Measurements from ENCODE around the gene CKS1B. TPM values are rescaled to one million over a fixed set of nuclear protein-coding genes. Genes with fewer than 3 reads are reported as not detected.
A peak's percentile ranks its signal among the peaks of the same experiment; 100 is the strongest.

CKS1B gene
- polyA plus RNA-seq, 4 donors = 63.7 to 117 (median 75.6) TPM

DNA sequence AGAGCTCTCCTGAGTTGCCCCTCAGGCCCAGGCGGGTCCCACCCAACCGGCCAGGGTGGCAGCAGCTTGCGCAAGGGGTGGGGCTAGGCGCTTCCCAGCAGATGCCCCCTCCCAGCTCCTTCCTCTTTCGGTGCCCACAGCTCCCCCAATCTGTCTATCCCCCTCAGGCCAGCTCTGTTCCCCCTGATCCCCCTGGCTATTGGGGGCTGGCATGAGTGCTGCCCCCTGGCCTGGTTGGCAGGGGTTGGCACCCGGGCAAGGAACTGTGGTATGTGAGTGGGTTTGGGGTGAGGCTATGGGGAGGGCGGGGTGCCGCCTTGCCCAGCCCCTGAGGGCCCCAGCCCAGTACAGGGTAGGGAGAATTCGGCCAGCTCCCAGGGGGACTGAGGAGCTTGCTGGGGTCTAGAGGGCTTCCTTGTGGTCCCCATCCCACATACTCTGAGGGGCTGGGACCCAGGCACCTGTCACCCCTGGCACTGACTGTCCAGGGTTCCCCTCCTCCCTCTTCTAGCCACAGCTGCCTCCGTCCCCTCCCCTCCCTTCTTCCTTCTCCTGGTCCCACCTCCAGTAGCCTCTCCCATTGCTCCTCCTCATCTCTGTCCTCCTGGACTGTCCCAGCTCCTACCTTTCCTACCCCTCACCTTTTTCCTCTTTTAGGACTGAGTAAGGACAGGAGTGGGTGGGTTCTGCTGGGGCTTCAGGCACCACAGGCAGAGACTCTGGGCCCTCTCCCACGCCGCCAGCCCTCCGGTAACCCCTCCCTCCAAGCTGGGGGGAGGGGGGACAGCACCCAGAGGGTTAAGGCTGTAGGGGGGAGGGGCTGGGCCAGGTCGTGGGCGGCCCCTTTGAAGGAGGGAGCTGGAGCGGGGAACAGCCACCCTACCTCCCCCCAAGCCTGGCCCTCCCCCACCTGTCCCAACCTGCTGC, 33.8 kb downstream of the CKS1B start:
- 4 to 44% (median 44%) methylated on average over 12 to 16 of the region's 16 CpGs for WGBS, 3 donors
- peaks cover 0 to 86% (median 4%) of the 10 kb centered on the region in 3 donors for H3K36me3 ChIP-seq (ENCODE audit: control insufficient read depth in 3 of 3, insufficient read depth in 2 of 3, low read depth in 1 of 3, low read length in 3 of 3)
- peak overlapping the region; percentile 64 to 96 (median 95) for H3K27ac ChIP-seq (ENCODE audit: low read depth in 1 of 3, low read length in 2 of 3)
- peak in 1 of 2 donors; percentile 83 for DNase-seq
- H3K27me3 ChIP-seq (ENCODE audit: control insufficient read depth in 3 of 3, insufficient read depth in 3 of 3, low read length in 3 of 3) = no peaks in the 10 kb centered on the region
- no peak for FAIRE-seq
- H3K4me3 ChIP-seq (ENCODE audit: low read depth in 1 of 3, low read length in 3 of 3) = peak overlapping the region; percentile 23 to 60 (median 30)
- H3K9me3 ChIP-seq (ENCODE audit: control insufficient read depth in 2 of 2, insufficient read depth in 1 of 2, low read depth in 1 of 2, low read length in 1 of 2) = no peaks in the 10 kb centered on the region
- peaks cover 7 to 91% (median 41%) of the 10 kb centered on the region in 3 donors for H3K4me1 ChIP-seq (ENCODE audit: control insufficient read depth in 3 of 3, insufficient read depth in 2 of 3, low read depth in 1 of 3, low read length in 2 of 3)

DNA sequence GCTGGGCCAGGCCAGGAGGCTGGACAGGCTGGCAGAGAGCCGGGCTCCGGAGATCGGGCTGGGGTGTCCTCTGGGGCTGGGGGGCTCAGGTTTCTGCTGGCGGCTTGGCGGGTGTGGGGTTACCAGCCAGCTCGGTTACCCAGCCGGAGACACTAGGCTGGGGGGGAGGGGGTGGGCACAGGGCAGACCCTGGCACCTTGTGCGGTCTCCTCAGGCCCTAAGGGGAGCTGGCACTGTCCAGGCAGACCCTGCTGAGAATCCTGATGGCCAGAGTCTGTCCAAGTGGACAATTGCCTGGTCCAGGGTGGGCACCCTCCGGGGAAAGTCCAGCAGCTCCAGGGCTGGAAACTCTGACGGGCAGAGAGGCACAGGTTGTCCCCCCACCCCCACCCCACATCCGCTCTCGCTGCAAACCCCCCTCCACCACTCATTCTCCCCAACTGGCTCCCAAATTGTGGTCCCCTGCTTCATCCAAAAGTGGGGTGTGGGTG, 34.8 kb downstream of the CKS1B start:
- Histone ChIP-seq H3K4me3 (ENCODE audit: low read depth in 1 of 3, low read length in 3 of 3) (peak overlapping the region in 2 of 3 donors; percentile 23 to 60), H3K36me3 (ENCODE audit: control insufficient read depth in 3 of 3, insufficient read depth in 2 of 3, low read depth in 1 of 3, low read length in 3 of 3) (peaks cover 0 to 92% (median 4%) of the 10 kb centered on the region in 3 donors), H3K9me3 (ENCODE audit: control insufficient read depth in 2 of 2, insufficient read depth in 1 of 2, low read depth in 1 of 2, low read length in 1 of 2) (no peaks in the 10 kb centered on the region), H3K4me1 (ENCODE audit: control insufficient read depth in 3 of 3, insufficient read depth in 2 of 3, low read depth in 1 of 3, low read length in 2 of 3) (peaks cover 7 to 94% (median 46%) of the 10 kb centered on the region in 3 donors), H3K27me3 (ENCODE audit: control insufficient read depth in 3 of 3, insufficient read depth in 3 of 3, low read length in 3 of 3) (no peaks in the 10 kb centered on the region), H3K27ac (ENCODE audit: low read depth in 1 of 3, low read length in 2 of 3) (peak overlapping the region; percentile 64 to 96 (median 95))
- WGBS, 3 donors = 40 to 70% (median 67%) methylated on average over 8 to 12 of the region's 12 CpGs
- no peak for FAIRE-seq
- no peak for DNase-seq

DNA sequence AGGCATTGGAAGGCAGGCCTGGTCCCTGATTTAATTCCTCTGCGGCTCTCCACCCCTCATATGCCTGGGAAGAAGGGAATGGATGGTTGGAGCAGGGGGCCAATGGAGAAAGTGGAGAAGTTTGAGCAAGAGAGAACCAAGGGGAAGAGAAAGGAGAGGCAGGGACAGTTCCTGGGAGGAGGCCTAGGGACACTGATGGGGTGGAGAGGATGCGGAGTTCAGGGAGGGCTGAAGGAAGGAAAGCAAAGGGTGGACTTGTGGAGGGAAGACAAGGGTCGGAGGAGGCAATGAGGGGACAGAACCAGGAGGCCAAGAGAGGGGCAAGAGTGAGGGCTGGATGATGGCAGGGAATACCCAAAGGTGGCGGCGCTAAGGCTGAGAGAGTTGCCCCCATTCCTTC, 35.3 kb downstream of the CKS1B start:
- DNase-seq (no peak), FAIRE-seq (no peak)
- Histone ChIP-seq H3K9me3 (ENCODE audit: control insufficient read depth in 2 of 2, insufficient read depth in 1 of 2, low read depth in 1 of 2, low read length in 1 of 2) (no peaks in the 10 kb centered on the region), H3K4me1 (ENCODE audit: control insufficient read depth in 3 of 3, insufficient read depth in 2 of 3, low read depth in 1 of 3, low read length in 2 of 3) (peaks cover 7 to 89% (median 41%) of the 10 kb centered on the region in 3 donors), H3K27ac (ENCODE audit: low read depth in 1 of 3, low read length in 2 of 3) (peak overlapping the region; percentile 17 to 95 (median 73)), H3K36me3 (ENCODE audit: control insufficient read depth in 3 of 3, insufficient read depth in 2 of 3, low read depth in 1 of 3, low read length in 3 of 3) (peaks cover 0 to 92% (median 8%) of the 10 kb centered on the region in 3 donors), H3K27me3 (ENCODE audit: control insufficient read depth in 3 of 3, insufficient read depth in 3 of 3, low read length in 3 of 3) (no peaks in the 10 kb centered on the region), H3K4me3 (ENCODE audit: low read depth in 1 of 3, low read length in 3 of 3) (peak overlapping the region in 2 of 3 donors; percentile 13 to 60)
- WGBS, 3 donors = 78 to 88% (median 83%) methylated on average over 5 of the region's 5 CpGs

DNA sequence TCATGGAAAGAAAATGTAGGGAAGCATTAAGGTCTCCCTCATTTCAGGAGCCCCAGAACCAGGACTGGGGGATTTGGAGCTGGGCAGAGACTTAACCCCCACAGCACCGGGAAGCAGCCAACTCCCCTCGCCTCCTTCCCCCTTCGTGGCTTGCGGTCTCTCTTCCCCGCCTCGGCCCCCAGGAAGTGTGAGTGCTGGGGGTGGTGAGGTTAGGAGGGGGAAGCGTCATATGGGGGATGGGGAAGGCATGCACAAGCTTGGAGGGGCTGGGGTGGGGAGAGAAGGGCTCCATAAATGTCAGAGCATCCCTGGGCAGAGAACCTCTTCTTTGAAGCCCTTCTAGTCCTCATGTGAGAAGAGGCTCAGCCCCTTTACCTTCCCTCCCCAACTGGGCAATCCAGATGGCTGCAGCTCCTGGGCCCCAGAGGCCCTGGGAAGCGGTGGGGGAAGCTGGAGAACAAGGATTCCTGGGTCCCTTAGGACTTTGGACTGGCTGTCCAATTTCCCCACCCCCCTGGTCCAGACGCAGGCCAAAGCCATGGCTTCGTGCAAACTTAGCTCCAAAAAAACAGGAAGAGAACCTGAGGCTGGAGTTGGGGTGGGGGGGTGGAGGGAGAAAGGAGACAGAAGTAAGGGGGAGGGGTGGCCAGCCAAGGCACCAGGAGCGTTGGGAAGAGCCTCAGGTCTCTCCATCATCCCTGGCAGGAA, 35.9 kb downstream of the CKS1B start:
- H3K36me3 ChIP-seq (ENCODE audit: control insufficient read depth in 3 of 3, insufficient read depth in 2 of 3, low read depth in 1 of 3, low read length in 3 of 3) = peaks cover 3 to 94% (median 14%) of the 10 kb centered on the region in 3 donors
- H3K9me3 ChIP-seq (ENCODE audit: control insufficient read depth in 2 of 2, insufficient read depth in 1 of 2, low read depth in 1 of 2, low read length in 1 of 2) = no peaks in the 10 kb centered on the region
- H3K27me3 ChIP-seq (ENCODE audit: control insufficient read depth in 3 of 3, insufficient read depth in 3 of 3, low read length in 3 of 3) = no peaks in the 10 kb centered on the region
- DNase-seq = peak in 1 of 2 donors; percentile 47
- FAIRE-seq = no peak
- H3K27ac ChIP-seq (ENCODE audit: low read depth in 1 of 3, low read length in 2 of 3) = peak overlapping the region; percentile 28 to 95 (median 73)
- peaks cover 7 to 85% (median 36%) of the 10 kb centered on the region in 3 donors for H3K4me1 ChIP-seq (ENCODE audit: control insufficient read depth in 3 of 3, insufficient read depth in 2 of 3, low read depth in 1 of 3, low read length in 2 of 3)
- 28 to 45% (median 28%) methylated on average over 8 to 11 of the region's 11 CpGs for WGBS, 3 donors
- H3K4me3 ChIP-seq (ENCODE audit: low read depth in 1 of 3, low read length in 3 of 3) = peak overlapping the region in 2 of 3 donors; percentile 38 to 60

DNA sequence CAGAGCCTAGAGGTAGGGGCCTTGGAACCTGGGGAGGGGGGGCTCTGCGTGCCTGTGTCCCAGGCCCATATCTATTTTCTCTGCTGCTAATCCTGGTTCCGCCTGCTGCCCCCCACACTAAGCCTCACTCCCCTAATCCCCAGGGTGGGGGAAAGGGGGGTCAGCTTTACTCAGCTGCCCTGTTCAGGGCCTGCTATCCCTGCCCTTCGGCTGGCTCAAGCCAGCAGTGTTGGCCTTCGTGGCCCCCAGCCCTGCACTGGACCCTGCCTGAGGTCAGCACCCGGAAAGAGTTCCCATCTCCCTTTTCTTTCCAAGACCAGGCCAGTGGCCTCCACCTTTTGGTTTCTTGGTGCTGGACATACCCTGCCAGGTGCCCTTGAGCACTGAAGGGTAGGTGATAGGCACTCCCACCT, 36.5 kb downstream of the CKS1B start:
- Histone ChIP-seq H3K27me3 (ENCODE audit: control insufficient read depth in 3 of 3, insufficient read depth in 3 of 3, low read length in 3 of 3) (no peaks in the 10 kb centered on the region), H3K9me3 (ENCODE audit: control insufficient read depth in 2 of 2, insufficient read depth in 1 of 2, low read depth in 1 of 2, low read length in 1 of 2) (no peaks in the 10 kb centered on the region), H3K4me3 (ENCODE audit: low read depth in 1 of 3, low read length in 3 of 3) (peak overlapping the region in 1 of 3 donors; percentile 60), H3K27ac (ENCODE audit: low read depth in 1 of 3, low read length in 2 of 3) (peak overlapping the region; percentile 28 to 95 (median 73)), H3K4me1 (ENCODE audit: control insufficient read depth in 3 of 3, insufficient read depth in 2 of 3, low read depth in 1 of 3, low read length in 2 of 3) (peaks cover 4 to 79% (median 30%) of the 10 kb centered on the region in 3 donors), H3K36me3 (ENCODE audit: control insufficient read depth in 3 of 3, insufficient read depth in 2 of 3, low read depth in 1 of 3, low read length in 3 of 3) (peaks cover 6 to 94% (median 17%) of the 10 kb centered on the region in 3 donors)
- FAIRE-seq (no peak), DNase-seq (no peak)
- 62 to 75% (median 64%) methylated on average over 4 to 5 of the region's 5 CpGs for WGBS, 3 donors

DNA sequence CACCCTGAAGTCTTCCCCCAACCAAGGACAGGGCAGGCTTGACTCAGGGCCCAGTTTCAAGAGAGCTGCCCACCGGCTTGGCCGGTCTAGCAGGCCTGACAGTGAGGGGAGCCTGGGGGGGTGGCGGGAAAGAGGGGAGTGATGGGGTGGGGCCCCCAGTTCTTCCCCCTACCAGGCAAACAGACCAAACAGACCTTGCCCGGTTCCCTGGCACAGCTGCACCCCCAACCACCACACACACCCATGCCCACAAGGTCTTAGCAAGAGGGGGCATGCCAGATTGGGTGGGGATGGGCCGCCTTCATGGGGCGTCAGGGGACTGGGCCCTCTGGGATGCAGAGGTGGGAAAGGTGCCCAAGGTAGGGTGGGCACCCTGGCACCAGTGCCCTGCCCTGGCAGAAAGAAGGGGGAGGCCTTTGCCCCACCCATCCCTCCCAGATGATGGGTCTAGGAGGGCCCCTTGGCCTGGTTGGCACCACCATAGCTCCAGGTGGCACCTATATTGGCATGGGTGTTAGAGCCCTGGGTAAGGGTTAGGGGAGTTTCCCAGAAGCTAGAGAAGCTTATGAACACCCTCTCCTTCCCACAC, 37.0 kb downstream of the CKS1B start:
- Histone ChIP-seq H3K4me1 (ENCODE audit: control insufficient read depth in 3 of 3, insufficient read depth in 2 of 3, low read depth in 1 of 3, low read length in 2 of 3) (peaks cover 0 to 78% (median 28%) of the 10 kb centered on the region in 3 donors), H3K27me3 (ENCODE audit: control insufficient read depth in 3 of 3, insufficient read depth in 3 of 3, low read length in 3 of 3) (no peaks in the 10 kb centered on the region), H3K36me3 (ENCODE audit: control insufficient read depth in 3 of 3, insufficient read depth in 2 of 3, low read depth in 1 of 3, low read length in 3 of 3) (peaks cover 6 to 94% (median 17%) of the 10 kb centered on the region in 3 donors), H3K27ac (ENCODE audit: low read depth in 1 of 3, low read length in 2 of 3) (peak overlapping the region; percentile 50 to 95 (median 84)), H3K9me3 (ENCODE audit: control insufficient read depth in 2 of 2, insufficient read depth in 1 of 2, low read depth in 1 of 2, low read length in 1 of 2) (no peaks in the 10 kb centered on the region), H3K4me3 (ENCODE audit: low read depth in 1 of 3, low read length in 3 of 3) (peak overlapping the region in 1 of 3 donors; percentile 60)
- 69 to 79% (median 72%) methylated on average over 5 to 6 of the region's 6 CpGs for WGBS, 3 donors
- no peak for DNase-seq
- no peak for FAIRE-seq

DNA sequence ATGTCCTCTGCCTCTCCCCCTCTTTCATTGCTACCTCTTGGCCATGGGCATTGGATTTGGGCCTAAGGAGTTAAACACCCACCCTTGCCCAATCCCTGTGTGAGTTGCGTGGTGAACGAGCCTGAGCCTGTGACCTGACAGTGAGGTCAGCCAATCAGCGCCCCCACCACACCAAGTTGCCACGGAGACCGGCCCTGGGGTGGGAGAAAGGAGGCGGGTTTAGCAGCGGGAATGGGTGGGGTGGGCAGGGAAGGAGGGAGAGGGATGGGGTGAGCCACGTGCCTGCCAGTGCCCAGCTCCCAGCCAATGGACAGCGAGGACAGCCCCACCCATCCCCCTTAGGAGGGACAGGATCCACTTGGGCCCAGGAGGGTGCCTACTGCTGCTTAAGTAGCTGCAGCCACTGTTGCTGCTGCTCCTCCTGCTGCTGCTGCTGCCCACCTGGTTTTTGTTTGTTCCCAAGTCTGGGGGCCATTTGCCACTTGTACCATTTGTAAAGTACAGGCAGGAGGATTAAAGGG, 37.6 kb downstream of the CKS1B start:
- Histone ChIP-seq H3K27ac (ENCODE audit: low read depth in 1 of 3, low read length in 2 of 3) (peak overlapping the region; percentile 50 to 95 (median 84)), H3K9me3 (ENCODE audit: control insufficient read depth in 2 of 2, insufficient read depth in 1 of 2, low read depth in 1 of 2, low read length in 1 of 2) (no peaks in the 10 kb centered on the region), H3K4me1 (ENCODE audit: control insufficient read depth in 3 of 3, insufficient read depth in 2 of 3, low read depth in 1 of 3, low read length in 2 of 3) (peaks cover 0 to 77% (median 31%) of the 10 kb centered on the region in 3 donors), H3K4me3 (ENCODE audit: low read depth in 1 of 3, low read length in 3 of 3) (peak overlapping the region in 1 of 3 donors; percentile 60), H3K27me3 (ENCODE audit: control insufficient read depth in 3 of 3, insufficient read depth in 3 of 3, low read length in 3 of 3) (no peaks in the 10 kb centered on the region), H3K36me3 (ENCODE audit: control insufficient read depth in 3 of 3, insufficient read depth in 2 of 3, low read depth in 1 of 3, low read length in 3 of 3) (peaks cover 6 to 96% (median 17%) of the 10 kb centered on the region in 3 donors)
- FAIRE-seq (no peak), DNase-seq (peak; percentile 73 to 91)
- 7 to 37% (median 36%) methylated on average over 8 to 9 of the region's 9 CpGs for WGBS, 3 donors

Data from small intestine (tissue), 7 donors.